ENCODE data around the gene GADL1.

- TF ChIP-seq POLR2A (IDR thresholded peaks at IDR 0.05) (no peak), CTCF (IDR thresholded peaks at IDR 0.05 in 4 of 5, conservative IDR thresholded peaks at IDR 0.05 in 1 of 5) (no peak)
Observed at GRCh38 chr3:30933478-30934207, 39.2 kb upstream of the GADL1 start.

Data from gastrocnemius medialis (tissue), 4 donors.